ENCODE data around the gene PLD1.

PLD1 gene

GRCh38 chr3:171807129-171807675 lies 3.1 kb downstream of the PLD1 start:
- H3K4me3 ChIP-seq (ENCODE audit: low read depth, low read length): no peak overlapping the region
- no peak overlapping the region for H3K27ac ChIP-seq
- TF ChIP-seq CTCF (IDR thresholded peaks at IDR 0.05; ENCODE audit: low read depth, low read length): no peak
- H3K36me3 ChIP-seq: no peaks in the 10 kb centered on the region
- no peak for DNase-seq
- H3K27me3 ChIP-seq (ENCODE audit: insufficient read depth, low read depth, severe bottlenecking): no peaks in the 10 kb centered on the region
- H3K9me3 ChIP-seq (ENCODE audit: severe bottlenecking): no peaks in the 10 kb centered on the region

GRCh38 chr3:171806200-171807128 lies 3.8 kb downstream of the PLD1 start:
- Histone ChIP-seq H3K9me3 (ENCODE audit: severe bottlenecking) (no peaks in the 10 kb centered on the region), H3K27me3 (ENCODE audit: insufficient read depth, low read depth, severe bottlenecking) (no peaks in the 10 kb centered on the region), H3K27ac (no peak overlapping the region), H3K4me3 (ENCODE audit: low read depth, low read length) (no peak overlapping the region), H3K36me3 (no peaks in the 10 kb centered on the region)
- no peak for TF ChIP-seq CTCF (IDR thresholded peaks at IDR 0.05; ENCODE audit: low read depth, low read length)
- DNase-seq: no peak

GRCh38 chr3:171805687-171806086 lies 4.6 kb downstream of the PLD1 start:
- Histone ChIP-seq H3K27ac (no peak overlapping the region), H3K36me3 (no peaks in the 10 kb centered on the region), H3K9me3 (ENCODE audit: severe bottlenecking) (no peaks in the 10 kb centered on the region), H3K4me3 (ENCODE audit: low read depth, low read length) (no peak overlapping the region), H3K27me3 (ENCODE audit: insufficient read depth, low read depth, severe bottlenecking) (no peaks in the 10 kb centered on the region)
- no peak for TF ChIP-seq CTCF (IDR thresholded peaks at IDR 0.05; ENCODE audit: low read depth, low read length)
- no peak for DNase-seq

- Histone ChIP-seq H3K27me3 (ENCODE audit: insufficient read depth, low read depth, severe bottlenecking) (no peaks in the 10 kb centered on the region), H3K27ac (no peak overlapping the region), H3K36me3 (no peaks in the 10 kb centered on the region), H3K4me3 (ENCODE audit: low read depth, low read length) (no peak overlapping the region), H3K9me3 (ENCODE audit: severe bottlenecking) (no peaks in the 10 kb centered on the region)
- TF ChIP-seq CTCF (IDR thresholded peaks at IDR 0.05; ENCODE audit: low read depth, low read length): no peak
- no peak for DNase-seq
Measured at GRCh38 chr3:171804618-171805389, 5.5 kb downstream of the PLD1 start.

- Histone ChIP-seq H3K9me3 (ENCODE audit: severe bottlenecking) (no peaks in the 10 kb centered on the region), H3K27ac (no peak overlapping the region), H3K27me3 (ENCODE audit: insufficient read depth, low read depth, severe bottlenecking) (no peaks in the 10 kb centered on the region), H3K36me3 (no peaks in the 10 kb centered on the region), H3K4me3 (ENCODE audit: low read depth, low read length) (no peak overlapping the region)
- no peak for TF ChIP-seq CTCF (IDR thresholded peaks at IDR 0.05; ENCODE audit: low read depth, low read length)
- DNase-seq: no peak
Measured at GRCh38 chr3:171803044-171803443, 7.2 kb downstream of the PLD1 start.

All from WERI-Rb-1 (cell line).